ENCODE data around the gene CDC42BPA. TPM values are rescaled to one million over a fixed set of nuclear protein-coding genes. Genes with fewer than 3 reads are reported as not detected.

CDC42BPA gene
- total and polyA plus RNA-seq, 3 donors from 2014 or later = 39.9 to 109 (median 105) TPM

- H3K27me3 ChIP-seq = no peaks in the 10 kb centered on the region
- no peak overlapping the region for H3K27ac ChIP-seq
- TF ChIP-seq POLR2A (IDR thresholded peaks at IDR 0.05) = no peak
- intact Hi-C loops (cut with DNase I; ENCODE audit: low total_unique reads) = no loop called here
- no peak overlapping the region for H3K4me3 ChIP-seq
- DNase-seq = no peak
- WGBS, 2 donors = 96 to 97% methylated on average over 13 of the region's 13 CpGs
- no peaks in the 10 kb centered on the region for H3K9me3 ChIP-seq
- H3K4me1 ChIP-seq = no peaks in the 10 kb centered on the region
- no peaks in the 10 kb centered on the region for H3K36me3 ChIP-seq (ENCODE audit: low read depth, missing control alignments)
Observed at GRCh38 chr1:227253065-227253464, 65.2 kb downstream of the CDC42BPA start.

GRCh38 chr1:227245613-227246320, 72.5 kb downstream of the CDC42BPA start:
- Histone ChIP-seq H3K36me3 (ENCODE audit: low read depth, missing control alignments) (no peaks in the 10 kb centered on the region), H3K9me3 (no peaks in the 10 kb centered on the region), H3K27me3 (no peaks in the 10 kb centered on the region), H3K4me1 (no peaks in the 10 kb centered on the region), H3K4me3 (no peak overlapping the region), H3K27ac (no peak overlapping the region)
- TF ChIP-seq CTCF (IDR thresholded peaks at IDR 0.05) (no peak), POLR2A (IDR thresholded peaks at IDR 0.05) (no peak)
- no peak for DNase-seq
- intact Hi-C loops (cut with DNase I; ENCODE audit: low total_unique reads) = no loop called here
- WGBS, 2 donors = 93 to 99% methylated on average over 6 of the region's 6 CpGs

GRCh38 chr1:227244339-227245118, 73.8 kb downstream of the CDC42BPA start:
- intact Hi-C loops (cut with DNase I; ENCODE audit: low total_unique reads) = no loop called here
- no peaks in the 10 kb centered on the region for H3K36me3 ChIP-seq (ENCODE audit: low read depth, missing control alignments)
- no peak overlapping the region for H3K4me3 ChIP-seq
- no peak overlapping the region for H3K27ac ChIP-seq
- TF ChIP-seq CTCF (IDR thresholded peaks at IDR 0.05) = no peak
- no peak for TF ChIP-seq POLR2A (IDR thresholded peaks at IDR 0.05)
- H3K27me3 ChIP-seq = no peaks in the 10 kb centered on the region
- no peaks in the 10 kb centered on the region for H3K4me1 ChIP-seq
- no peaks in the 10 kb centered on the region for H3K9me3 ChIP-seq
- WGBS, 2 donors = 84 to 87% methylated on average over 2 of the region's 2 CpGs
- no peak for DNase-seq

GRCh38 chr1:227242811-227243682, 75.2 kb downstream of the CDC42BPA start:
- Histone ChIP-seq H3K27me3 (no peaks in the 10 kb centered on the region), H3K4me3 (no peak overlapping the region), H3K4me1 (no peaks in the 10 kb centered on the region), H3K9me3 (no peaks in the 10 kb centered on the region), H3K36me3 (ENCODE audit: low read depth, missing control alignments) (no peaks in the 10 kb centered on the region), H3K27ac (no peak overlapping the region)
- DNase-seq = no peak
- intact Hi-C loops (cut with DNase I; ENCODE audit: low total_unique reads) = no loop called here
- WGBS, 2 donors = 93 to 94% methylated on average over 2 of the region's 2 CpGs
- no peak for TF ChIP-seq CTCF (IDR thresholded peaks at IDR 0.05)
- TF ChIP-seq POLR2A (IDR thresholded peaks at IDR 0.05) = no peak

GRCh38 chr1:227240983-227241382, 77.3 kb downstream of the CDC42BPA start:
- TF ChIP-seq CTCF (IDR thresholded peaks at IDR 0.05) (no peak), POLR2A (IDR thresholded peaks at IDR 0.05) (no peak)
- no peaks in the 10 kb centered on the region for H3K36me3 ChIP-seq (ENCODE audit: low read depth, missing control alignments)

More at GRCh38 chr1:227240983-227241382, 77.3 kb downstream of the CDC42BPA start:
- H3K4me1 ChIP-seq = no peaks in the 10 kb centered on the region
- H3K27ac ChIP-seq = no peak overlapping the region
- H3K27me3 ChIP-seq = no peaks in the 10 kb centered on the region
- no peak for DNase-seq
- no peaks in the 10 kb centered on the region for H3K9me3 ChIP-seq
- intact Hi-C loops (cut with DNase I; ENCODE audit: low total_unique reads) = no loop called here
- no peak overlapping the region for H3K4me3 ChIP-seq

Data from testis (tissue), 3 donors.